Measurements from ENCODE around the gene MAGI3.
"Not testable (repeated sequence)": the region's sequence is repeated elsewhere in the genome, so short reads cannot be mapped to it uniquely, and the experiment has no call there.

Gene MAGI3

DNA sequence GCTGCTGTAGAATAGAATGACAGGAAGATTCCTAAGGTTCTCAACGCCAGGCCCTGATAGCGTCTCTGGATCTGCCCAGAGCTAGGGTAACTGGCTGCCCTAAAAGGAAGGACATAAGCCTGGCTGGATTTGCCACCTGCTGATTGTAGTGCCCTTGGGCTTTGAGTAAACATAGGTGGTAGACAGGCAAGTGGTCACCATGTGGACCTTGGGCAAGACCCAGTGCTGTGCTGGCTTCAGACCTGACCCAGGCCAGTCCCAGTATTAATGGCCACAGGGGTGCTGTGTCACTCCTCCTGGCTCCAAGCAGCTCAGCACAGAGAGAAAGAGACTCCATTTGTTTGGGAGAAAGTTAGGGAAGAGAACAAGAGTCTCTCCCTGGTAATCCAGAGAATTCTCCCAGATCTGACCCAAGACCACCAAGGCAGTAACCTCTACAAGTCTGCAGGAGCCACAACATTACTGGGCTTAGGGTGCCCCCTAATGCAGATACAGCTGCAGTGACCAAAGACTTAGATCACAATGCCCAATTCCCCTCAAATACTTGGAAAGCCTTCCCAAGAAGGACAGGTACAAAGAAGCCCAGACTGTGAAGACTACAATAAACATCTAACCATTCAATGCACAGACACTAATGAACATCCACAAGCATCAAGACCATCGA lies 324.4 kb downstream of the MAGI3 start:
- TF ChIP-seq, protein P1, sequence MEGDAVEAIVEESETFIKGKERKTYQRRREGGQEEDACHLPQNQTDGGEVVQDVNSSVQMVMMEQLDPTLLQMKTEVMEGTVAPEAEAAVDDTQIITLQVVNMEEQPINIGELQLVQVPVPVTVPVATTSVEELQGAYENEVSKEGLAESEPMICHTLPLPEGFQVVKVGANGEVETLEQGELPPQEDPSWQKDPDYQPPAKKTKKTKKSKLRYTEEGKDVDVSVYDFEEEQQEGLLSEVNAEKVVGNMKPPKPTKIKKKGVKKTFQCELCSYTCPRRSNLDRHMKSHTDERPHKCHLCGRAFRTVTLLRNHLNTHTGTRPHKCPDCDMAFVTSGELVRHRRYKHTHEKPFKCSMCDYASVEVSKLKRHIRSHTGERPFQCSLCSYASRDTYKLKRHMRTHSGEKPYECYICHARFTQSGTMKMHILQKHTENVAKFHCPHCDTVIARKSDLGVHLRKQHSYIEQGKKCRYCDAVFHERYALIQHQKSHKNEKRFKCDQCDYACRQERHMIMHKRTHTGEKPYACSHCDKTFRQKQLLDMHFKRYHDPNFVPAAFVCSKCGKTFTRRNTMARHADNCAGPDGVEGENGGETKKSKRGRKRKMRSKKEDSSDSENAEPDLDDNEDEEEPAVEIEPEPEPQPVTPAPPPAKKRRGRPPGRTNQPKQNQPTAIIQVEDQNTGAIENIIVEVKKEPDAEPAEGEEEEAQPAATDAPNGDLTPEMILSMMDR (IDR thresholded peaks at IDR 0.05; ENCODE audit: low read depth, low read length) = no peak
- in situ Hi-C loops (cut with HindIII; ENCODE audit: low sequenced_read_pairs) = no loop called here
- no peak overlapping the region for H3K4me3 ChIP-seq (ENCODE audit: low read depth, low read length)
- no peak for DNase-seq (ENCODE audit: low read depth, low spot score)

DNA sequence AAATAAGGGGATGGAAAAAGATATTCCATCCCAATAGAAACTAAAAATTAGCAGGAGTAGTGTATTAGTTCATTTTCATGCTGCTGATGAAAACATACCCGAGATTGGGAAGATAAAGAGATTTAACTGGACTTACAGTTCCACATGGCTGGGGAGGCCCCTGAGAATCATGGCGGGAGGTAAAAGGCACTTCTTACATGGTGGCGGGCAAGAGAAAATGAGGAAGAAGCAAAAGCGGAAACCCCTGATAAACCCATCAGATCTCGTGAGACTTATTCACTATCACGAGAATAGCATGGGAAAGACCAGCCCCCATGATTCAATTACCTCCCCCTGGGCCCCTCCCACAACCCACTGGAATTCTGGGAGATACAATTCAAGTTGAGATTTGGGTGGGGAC lies 327.2 kb downstream of the MAGI3 start:
- H3K4me3 ChIP-seq (ENCODE audit: low read depth, low read length); DNase-seq (ENCODE audit: low read depth, low spot score); in situ Hi-C loops (cut with HindIII; ENCODE audit: low sequenced_read_pairs): not testable (repeated sequence)

DNA sequence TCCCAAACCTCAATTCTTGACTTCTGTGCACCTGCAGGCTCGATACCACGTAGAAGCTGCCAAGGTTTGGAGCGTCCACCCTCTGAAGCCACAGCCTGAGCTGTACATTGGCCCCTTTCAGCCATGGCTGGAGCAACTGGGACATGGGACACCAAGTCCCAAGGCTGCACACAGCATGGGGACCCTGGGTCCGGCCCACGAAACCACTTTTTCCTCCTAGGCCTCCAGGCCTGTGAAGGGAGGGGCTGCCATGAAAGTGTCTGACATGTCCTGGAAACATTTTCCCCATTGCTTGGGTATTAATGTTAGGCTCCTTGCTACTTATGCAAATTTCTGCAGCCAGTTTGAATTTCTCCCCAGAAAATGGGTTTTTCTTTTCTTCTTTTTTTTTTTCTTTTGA lies 328.3 kb downstream of the MAGI3 start:
- in situ Hi-C loops (cut with HindIII; ENCODE audit: low sequenced_read_pairs); DNase-seq (ENCODE audit: low read depth, low spot score); H3K4me3 ChIP-seq (ENCODE audit: low read depth, low read length): not testable (repeated sequence)

DNA sequence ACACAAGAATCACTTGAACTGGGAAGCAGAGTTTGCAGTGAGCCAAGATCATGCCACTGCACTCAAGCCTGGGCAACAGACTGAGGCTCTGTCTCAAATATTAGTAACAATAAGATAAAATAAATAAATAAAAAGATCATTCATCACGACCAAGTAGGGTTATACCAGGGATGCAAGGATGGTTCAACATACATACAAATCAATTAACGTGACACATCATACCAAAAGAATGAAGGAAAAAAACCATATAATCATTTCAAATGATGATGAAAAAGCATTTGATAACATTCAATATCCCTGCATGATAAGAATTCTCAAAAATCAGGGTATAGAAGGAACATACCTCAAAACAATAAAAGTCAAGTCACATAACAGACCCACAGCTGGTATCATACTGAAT lies 330.7 kb downstream of the MAGI3 start:
- TF ChIP-seq, protein P1 (IDR thresholded peaks at IDR 0.05; ENCODE audit: low read depth, low read length) = no peak
- no peak for DNase-seq (ENCODE audit: low read depth, low spot score)
- in situ Hi-C loops (cut with HindIII; ENCODE audit: low sequenced_read_pairs) = no loop called here
- no peak overlapping the region for H3K4me3 ChIP-seq (ENCODE audit: low read depth, low read length)

DNA sequence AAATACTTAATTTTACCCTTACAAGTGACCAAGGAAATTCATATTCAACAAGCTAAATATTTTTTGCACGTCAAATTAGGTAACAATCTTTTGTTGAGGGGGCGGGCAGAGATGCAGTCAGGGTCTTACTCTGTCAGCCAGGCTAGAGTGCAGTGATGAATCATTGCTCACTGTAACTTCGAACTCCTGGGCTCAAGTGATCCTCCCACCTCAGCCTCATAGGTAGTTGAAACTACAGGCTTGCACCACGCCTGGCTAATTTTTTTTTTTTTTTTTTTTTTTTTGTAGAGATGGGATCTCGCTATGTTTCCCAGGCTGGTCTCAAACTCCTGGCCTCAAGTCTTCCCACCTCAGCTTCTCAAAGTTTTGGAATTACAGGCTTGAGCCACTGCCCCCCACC lies 342.5 kb downstream of the MAGI3 start:
- in situ Hi-C loops (cut with HindIII; ENCODE audit: low sequenced_read_pairs) = no loop called here
- TF ChIP-seq, protein P1 (IDR thresholded peaks at IDR 0.05; ENCODE audit: low read depth, low read length) = no peak
- no peak overlapping the region for H3K4me3 ChIP-seq (ENCODE audit: low read depth, low read length)
- DNase-seq (ENCODE audit: low read depth, low spot score) = no peak

DNA sequence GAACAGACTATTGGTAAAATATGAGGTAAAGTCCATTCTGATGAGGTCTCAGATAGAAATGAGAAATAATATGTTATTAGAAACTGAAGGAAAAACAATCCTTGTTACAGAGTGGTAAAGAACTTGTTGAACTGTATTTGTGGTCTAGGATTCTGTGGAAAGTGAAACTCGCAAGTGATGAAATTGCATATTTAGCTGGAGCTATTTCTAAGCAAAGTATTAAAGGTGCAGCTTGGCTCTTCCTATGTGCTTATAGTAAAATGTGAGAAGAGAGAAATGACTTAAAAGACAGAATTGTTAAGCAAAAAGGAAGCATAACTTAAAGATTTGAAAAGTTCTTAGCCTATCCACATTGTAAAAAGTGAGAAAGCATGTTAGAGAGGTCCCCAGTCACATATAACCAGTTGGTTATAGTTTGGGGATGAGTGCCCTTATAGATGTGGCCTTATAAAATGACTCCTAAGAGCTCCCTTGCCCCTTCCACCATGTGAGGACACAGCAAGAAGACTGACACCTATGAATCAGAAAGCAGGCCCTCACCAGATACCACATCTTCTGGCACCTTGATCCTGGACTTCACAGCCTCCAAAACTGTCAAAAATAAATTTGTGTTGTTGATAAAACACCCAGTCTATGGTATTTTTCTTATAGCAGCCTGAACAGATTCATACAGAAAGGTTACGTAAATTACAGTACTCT lies 344.2 kb downstream of the MAGI3 start:
- in situ Hi-C loops (cut with HindIII; ENCODE audit: low sequenced_read_pairs) = no loop called here
- no peak overlapping the region for H3K4me3 ChIP-seq (ENCODE audit: low read depth, low read length)
- no peak for DNase-seq (ENCODE audit: low read depth, low spot score)
- TF ChIP-seq, protein P1 (IDR thresholded peaks at IDR 0.05; ENCODE audit: low read depth, low read length) = no peak
